Hematopoietic multipotent progenitor cell treated with erythropoietin and hydrocortisone succinate and interleukin-3 and kit ligand, for 8 days (in vitro differentiated cells): ENCODE results near the gene HIPK2.

Experiments
- DNase-seq: peaks from one replicate; pipeline ENCODE4 v3.0.0-alpha.2; 2015

Gene HIPK2

GRCh38 chr7:139750459-139751095 is 27.2 kb downstream of the HIPK2 start:
- no peak for DNase-seq

- no peak for DNase-seq
These were observed 28.3 kb downstream of the HIPK2 start for GRCh38 chr7:139749545-139749944.

- DNase-seq, result no peak
These were observed 28.9 kb downstream of the HIPK2 start for GRCh38 chr7:139748941-139749340.

GRCh38 chr7:139748373-139748765 is 29.4 kb downstream of the HIPK2 start:
- no peak for DNase-seq

- no peak for DNase-seq
These were observed 30.0 kb downstream of the HIPK2 start for GRCh38 chr7:139747662-139748372.

GRCh38 chr7:139746652-139747051 is 31.1 kb downstream of the HIPK2 start:
- DNase-seq, result no peak

- DNase-seq, result no peak
These were observed 32.1 kb downstream of the HIPK2 start for GRCh38 chr7:139745678-139746143.

- no peak for DNase-seq
These were observed 32.8 kb downstream of the HIPK2 start for GRCh38 chr7:139744768-139745677.

- DNase-seq, result no peak
These were observed 33.6 kb downstream of the HIPK2 start for GRCh38 chr7:139743967-139744767.

- no peak for DNase-seq
These were observed 34.4 kb downstream of the HIPK2 start for GRCh38 chr7:139743267-139743966.

GRCh38 chr7:139741789-139742344 is 35.9 kb downstream of the HIPK2 start:
- DNase-seq, result no peak

GRCh38 chr7:139741239-139741638 is 36.6 kb downstream of the HIPK2 start:
- DNase-seq, result no peak

- DNase-seq, result no peak
These were observed 37.8 kb downstream of the HIPK2 start for GRCh38 chr7:139739863-139740597.

- no peak for DNase-seq
These were observed 39.0 kb downstream of the HIPK2 start for GRCh38 chr7:139738772-139739171.

- no peak for DNase-seq
These were observed 39.7 kb downstream of the HIPK2 start for GRCh38 chr7:139738101-139738489.

- no peak for DNase-seq
These were observed 40.3 kb downstream of the HIPK2 start for GRCh38 chr7:139737221-139738100.

- DNase-seq, result no peak
These were observed 41.7 kb downstream of the HIPK2 start for GRCh38 chr7:139735912-139736595.

GRCh38 chr7:139735466-139735865 is 42.3 kb downstream of the HIPK2 start:
- DNase-seq, result no peak

GRCh38 chr7:139734395-139734794 is 43.4 kb downstream of the HIPK2 start:
- no peak for DNase-seq
